Neuronal stem cell (in vitro differentiated cells): ENCODE data around the gene FAM168A.

Experiments
- DNase-seq: peaks from one replicate; pipeline ENCODE4 v3.0.0-alpha.2; 2013; ENCODE audit warnings: low spot score
- H2AFZ ChIP-seq: one replicate; pipeline ENCODE4 v1.6.1; 2013; ENCODE audit warnings: mild to moderate bottlenecking, low read length, inconsistent platforms
- H2AK5ac ChIP-seq: 2 replicates; pipeline ENCODE4 v1.6.1; 2013; ENCODE audit warnings: low read depth, mild to moderate bottlenecking, inconsistent platforms, low read length, moderate library complexity, mixed read lengths
- H2BK120ac ChIP-seq: 2 replicates; pipeline ENCODE4 v1.6.1; 2013; ENCODE audit warnings: low read depth, mild to moderate bottlenecking, inconsistent platforms, low read length, moderate library complexity, mixed read lengths
- H2BK12ac ChIP-seq: one replicate; pipeline ENCODE4 v1.6.1; 2013; ENCODE audit warnings: low read length, inconsistent platforms
- H2BK15ac ChIP-seq: 2 replicates; pipeline ENCODE4 v1.6.1; 2013; ENCODE audit warnings: mild to moderate bottlenecking, low read length, inconsistent platforms, mixed read lengths
- H2BK5ac ChIP-seq: one replicate; pipeline ENCODE4 v1.6.1; 2013; ENCODE audit warnings: inconsistent platforms, mild to moderate bottlenecking, low read length, moderate library complexity
- H3K14ac ChIP-seq: one replicate; pipeline ENCODE4 v1.6.1; 2013; ENCODE audit warnings: low read length, inconsistent platforms
- H3K18ac ChIP-seq: 2 replicates; pipeline ENCODE4 v1.6.1; 2013; ENCODE audit warnings: low read length, inconsistent platforms
- H3K23ac ChIP-seq: 2 replicates; pipeline ENCODE4 v1.6.1; 2013; ENCODE audit warnings: low read depth, mild to moderate bottlenecking, mixed read lengths, low read length, inconsistent platforms; ENCODE audit not compliant: poor library complexity
- H3K27ac ChIP-seq: replicated peaks from 3 replicates; pipeline ENCODE4 v1.5.1; 2013; ENCODE audit warnings: low read length, inconsistent platforms
- H3K27me3 ChIP-seq, 3 experiments: 2 replicates each; pipeline ENCODE4 v1.6.1; 2013; ENCODE audit warnings: low read length in 3 of 3, mild to moderate bottlenecking in 2 of 3, inconsistent platforms in 1 of 3, low read depth in 1 of 3, mixed read lengths in 1 of 3, moderate library complexity in 1 of 3; ENCODE audit not compliant: control insufficient read depth in 3 of 3, insufficient read depth in 3 of 3
- H3K36me3 ChIP-seq, 2 donors: replicated peaks in 1 of 2; 2 replicates each; pipeline ENCODE4 v1.6.1; 2013; ENCODE audit warnings: low read length in 2 of 2; ENCODE audit not compliant: control insufficient read depth in 2 of 2, insufficient read depth in 2 of 2
- H3K4ac ChIP-seq: 2 replicates; pipeline ENCODE4 v1.6.1; 2013; ENCODE audit warnings: inconsistent platforms, mild to moderate bottlenecking, low read length, moderate library complexity
- H3K4me1 ChIP-seq, 2 donors: 1 replicate in 1 of 2; 2 replicates in 1 of 2; pipeline ENCODE4 v1.6.1; 2013; ENCODE audit warnings: low read length in 2 of 2, low read depth in 1 of 2; ENCODE audit not compliant: control insufficient read depth in 2 of 2, insufficient read depth in 1 of 2
- H3K4me2 ChIP-seq: one replicate; pipeline ENCODE4 v1.6.1; 2013; ENCODE audit warnings: mild to moderate bottlenecking, low read length, inconsistent platforms; ENCODE audit not compliant: insufficient read depth, poor library complexity, severe bottlenecking
- H3K4me3 ChIP-seq, 2 donors: 2 replicates each; pipeline ENCODE4 v1.5.1; 2013; ENCODE audit warnings: low read length in 2 of 2, mild to moderate bottlenecking in 2 of 2, inconsistent platforms in 1 of 2, moderate library complexity in 1 of 2
- H3K79me1 ChIP-seq: one replicate; pipeline ENCODE4 v1.6.1; 2013; ENCODE audit warnings: low read depth, mild to moderate bottlenecking, inconsistent platforms, low read length, moderate library complexity
- H3K9ac ChIP-seq: one replicate; pipeline ENCODE4 v1.6.1; 2013; ENCODE audit warnings: mild to moderate bottlenecking, low read depth, low read length, inconsistent platforms; ENCODE audit not compliant: poor library complexity
- H3K9me3 ChIP-seq, 2 donors: replicated peaks in 1 of 2; 2 replicates each; pipeline versions ENCODE3 to v1.6.1; 2013; ENCODE audit warnings: low read length in 2 of 2, mild to moderate bottlenecking in 2 of 2, inconsistent platforms in 1 of 2, low read depth in 1 of 2, mixed read lengths in 1 of 2, moderate library complexity in 1 of 2; ENCODE audit not compliant: control insufficient read depth in 2 of 2, insufficient read depth in 1 of 2
- H4K8ac ChIP-seq: one replicate; pipeline ENCODE4 v1.6.1; 2013; ENCODE audit warnings: low read depth, mild to moderate bottlenecking, inconsistent platforms, low read length, moderate library complexity
- H4K91ac ChIP-seq: one replicate; pipeline ENCODE4 v1.6.1; 2013; ENCODE audit warnings: low read length, low read depth, mild to moderate bottlenecking, inconsistent platforms; ENCODE audit not compliant: poor library complexity
- WGBS, 2 donors: extraction: QIAGEN DNeasy Blood & Tissue Kit; methylation state at CpG; one replicate each; pipeline ENCODE4 v1.1.7; 2013; ENCODE audit warnings: missing lambda C conversion rate in 2 of 2, mixed read lengths in 1 of 2; ENCODE audit not compliant: insufficient read length in 2 of 2, insufficient replicate concordance in 1 of 2; ENCODE audit errors: extremely low coverage in 2 of 2; 5-methylcytosine and 5-hydroxymethylcytosine counted together

The FAM168A gene

GRCh38 chr11:73566422-73566821 lies 31.5 kb downstream of the FAM168A start:
- Histone ChIP-seq H2AFZ (no peak overlapping the region), H3K18ac (no peak overlapping the region), H3K27me3 (no peaks in the 10 kb centered on the region), H3K9ac (no peak overlapping the region), H3K4me3 (no peak overlapping the region), H4K8ac (no peak overlapping the region), H3K36me3 (peaks cover 2 to 14% of the 10 kb centered on the region in 2 donors), H3K4me2 (no peak overlapping the region), H3K4me1 (peaks cover 0 to 6% of the 10 kb centered on the region in 2 donors), H2BK5ac (no peak overlapping the region), H3K4ac (no peak overlapping the region), H2BK15ac (no peak overlapping the region), H2AK5ac (no peak overlapping the region), H2BK120ac (no peak overlapping the region), H3K9me3 (no peaks in the 10 kb centered on the region), H4K91ac (no peak overlapping the region), H2BK12ac (no peak overlapping the region), H3K14ac (no peak overlapping the region), H3K27ac (no peak overlapping the region), H3K23ac (no peak overlapping the region), H3K79me1 (no peaks in the 10 kb centered on the region)
- no peak for DNase-seq

- Histone ChIP-seq H3K4me2 (no peak overlapping the region), H2BK5ac (no peak overlapping the region), H2BK15ac (no peak overlapping the region), H2BK120ac (no peak overlapping the region), H3K27me3 (no peaks in the 10 kb centered on the region), H3K18ac (no peak overlapping the region), H3K4ac (no peak overlapping the region), H3K4me3 (no peak overlapping the region), H4K8ac (no peak overlapping the region), H2AK5ac (no peak overlapping the region), H2BK12ac (no peak overlapping the region), H3K23ac (no peak overlapping the region), H2AFZ (no peak overlapping the region), H3K9ac (no peak overlapping the region), H3K27ac (no peak overlapping the region), H3K9me3 (no peaks in the 10 kb centered on the region), H4K91ac (no peak overlapping the region), H3K79me1 (no peaks in the 10 kb centered on the region), H3K36me3 (peaks cover 2 to 14% of the 10 kb centered on the region in 2 donors), H3K4me1 (peaks cover 0 to 6% of the 10 kb centered on the region in 2 donors), H3K14ac (no peak overlapping the region)
- no CpG with 5 or more reads among the region's 1 CpG for WGBS, 2 donors
- DNase-seq, result no peak
Observed at GRCh38 chr11:73565804-73566203, 32.1 kb downstream of the FAM168A start.

DNA sequence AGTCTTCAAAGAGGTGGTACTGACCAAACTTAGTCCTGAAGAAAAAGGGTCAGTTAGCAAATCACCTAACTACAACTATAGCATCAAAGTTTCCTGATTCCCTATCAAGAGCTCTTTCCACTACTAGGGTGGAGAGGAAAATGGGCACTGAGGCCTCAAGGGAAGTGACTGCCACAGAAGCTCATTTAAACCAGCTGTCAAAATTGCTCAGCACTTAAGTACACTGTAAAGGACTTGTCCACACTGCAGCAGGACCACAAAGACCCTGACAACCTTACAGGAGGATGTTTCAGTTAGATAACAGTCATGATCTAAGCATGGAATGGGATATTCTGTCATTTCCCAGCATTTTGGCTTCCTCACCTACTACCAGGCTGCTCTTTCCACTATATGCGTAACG lies 33.0 kb downstream of the FAM168A start:
- no peak overlapping the region for H2BK120ac ChIP-seq
- no peak overlapping the region for H4K8ac ChIP-seq
- no peak overlapping the region for H3K14ac ChIP-seq
- H3K4me1 ChIP-seq, result peaks cover 0 to 6% of the 10 kb centered on the region in 2 donors
- no peak overlapping the region for H2BK12ac ChIP-seq
- no peak overlapping the region for H3K4me2 ChIP-seq
- H2AK5ac ChIP-seq, result no peak overlapping the region
- H3K27me3 ChIP-seq, result no peaks in the 10 kb centered on the region
- no CpG with 5 or more reads among the region's 2 CpGs for WGBS, 2 donors
- H3K4me3 ChIP-seq, result peak overlapping the region in 1 of 2 donors; percentile 39
- H3K27ac ChIP-seq, result no peak overlapping the region
- no peak overlapping the region for H2BK5ac ChIP-seq
- H3K9ac ChIP-seq, result no peak overlapping the region
- no peaks in the 10 kb centered on the region for H3K79me1 ChIP-seq
- H4K91ac ChIP-seq, result no peak overlapping the region
- no peak overlapping the region for H2BK15ac ChIP-seq
- H2AFZ ChIP-seq, result no peak overlapping the region
- H3K9me3 ChIP-seq, result no peaks in the 10 kb centered on the region
- peaks cover 2 to 14% of the 10 kb centered on the region in 2 donors for H3K36me3 ChIP-seq
- DNase-seq, result no peak
- H3K18ac ChIP-seq, result no peak overlapping the region
- no peak overlapping the region for H3K23ac ChIP-seq
- H3K4ac ChIP-seq, result no peak overlapping the region

DNA sequence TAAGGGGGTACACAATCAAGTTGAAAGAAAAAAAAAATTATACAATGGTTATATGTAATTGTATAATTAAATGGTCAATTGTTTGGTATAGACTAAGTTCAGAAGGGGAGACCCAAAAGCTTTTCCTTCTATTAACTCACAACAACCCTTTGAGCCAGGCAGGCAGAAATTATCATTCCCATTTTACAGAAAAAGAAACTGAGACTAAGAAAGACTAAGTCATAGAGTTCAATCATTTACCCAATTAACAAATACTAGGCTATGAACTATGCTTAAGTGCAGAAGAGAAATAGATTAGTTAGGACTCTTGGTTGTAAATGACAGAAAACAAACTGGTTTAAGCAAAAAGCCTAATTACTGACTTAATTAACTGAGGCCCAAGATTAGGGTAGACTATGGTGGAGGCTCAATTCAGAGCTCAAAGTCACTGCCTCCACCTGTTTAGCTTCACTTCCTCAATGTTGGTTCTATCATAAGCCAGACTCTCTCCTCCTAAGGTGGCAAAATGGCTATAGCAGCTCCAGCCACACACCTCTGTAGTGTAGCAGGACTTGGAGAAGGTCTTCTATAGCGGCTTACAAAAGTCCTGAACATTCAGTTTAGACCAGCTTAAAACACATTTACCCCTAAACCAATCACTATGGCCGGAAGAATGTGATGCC lies 34.2 kb downstream of the FAM168A start:
- WGBS, 2 donors, result no CpG with 5 or more reads among the region's 2 CpGs

More for the DNA sequence above, 34.2 kb downstream of the FAM168A start:
- H3K23ac ChIP-seq, result no peak overlapping the region
- H3K27me3 ChIP-seq, result no peaks in the 10 kb centered on the region
- DNase-seq, result no peak
- no peaks in the 10 kb centered on the region for H3K79me1 ChIP-seq
- no peak overlapping the region for H3K4me3 ChIP-seq
- no peak overlapping the region for H2BK12ac ChIP-seq
- H3K4me1 ChIP-seq, result peaks cover 0 to 6% of the 10 kb centered on the region in 2 donors
- no peak overlapping the region for H3K18ac ChIP-seq
- no peak overlapping the region for H3K4ac ChIP-seq
- no peaks in the 10 kb centered on the region for H3K9me3 ChIP-seq
- H2AFZ ChIP-seq, result no peak overlapping the region
- no peak overlapping the region for H3K4me2 ChIP-seq
- H4K91ac ChIP-seq, result no peak overlapping the region
- no peak overlapping the region for H3K14ac ChIP-seq
- H2AK5ac ChIP-seq, result no peak overlapping the region
- no peak overlapping the region for H2BK15ac ChIP-seq
- H3K9ac ChIP-seq, result no peak overlapping the region
- no peak overlapping the region for H2BK120ac ChIP-seq
- peaks cover 2 to 11% of the 10 kb centered on the region in 2 donors for H3K36me3 ChIP-seq
- no peak overlapping the region for H2BK5ac ChIP-seq
- H4K8ac ChIP-seq, result no peak overlapping the region
- H3K27ac ChIP-seq, result no peak overlapping the region
